Mesothelial cell of epicardium (in vitro differentiated cells): ENCODE measurements around the gene ACVR1. TPM values are rescaled to one million over a fixed set of nuclear protein-coding genes. Genes with fewer than 3 reads are reported as not detected.
"Not testable (repeated sequence)": the region's sequence is repeated elsewhere in the genome, so short reads cannot be mapped to it uniquely, and the experiment has no call there.

Experiments used
- DNase-seq, 2 experiments: peaks; one replicate each; pipeline ENCODE4 v3.0.0; 2021; ENCODE audit warnings: low spot score in 2 of 2; ENCODE audit not compliant: unreplicated experiment in 2 of 2
- H3K27ac Mint-ChIP-seq: 2 replicates; pipeline ENCODE4 v1.8.0; 2021; ENCODE audit warnings: mixed read lengths
- H3K27me3 Mint-ChIP-seq: 2 replicates; pipeline ENCODE4 v1.8.0; 2021; ENCODE audit warnings: low read depth, mixed read lengths
- H3K36me3 Mint-ChIP-seq: 2 replicates; pipeline ENCODE4 v1.8.0; 2021; ENCODE audit warnings: mixed read lengths
- H3K4me1 Mint-ChIP-seq: 2 replicates; pipeline ENCODE4 v1.8.0; 2021; ENCODE audit warnings: mixed read lengths
- H3K4me3 Mint-ChIP-seq: 2 replicates; pipeline ENCODE4 v1.8.0; 2021; ENCODE audit warnings: mild to moderate bottlenecking, moderate library complexity, mixed read lengths
- H3K9me3 Mint-ChIP-seq: 2 replicates; pipeline ENCODE4 v1.8.0; 2021; ENCODE audit warnings: mixed read lengths
- total RNA-seq: library from RNA; stranded (reverse); gene quantifications from 3 replicates; pipeline ENCODE4 v1.2.1, GENCODE V29; 2021
- TF ChIP-seq, protein P1 (sequence below): fragments of 200-600 bp; sonication (generic); IDR thresholded peaks from one replicate; pipeline ENCODE4 v1.5.0; 2021; ENCODE audit warnings: antibody characterized with exemption; ENCODE audit not compliant: unreplicated experiment

Gene ACVR1
- total RNA-seq, 1 donor from 2014 or later: 27.5 TPM

DNA sequence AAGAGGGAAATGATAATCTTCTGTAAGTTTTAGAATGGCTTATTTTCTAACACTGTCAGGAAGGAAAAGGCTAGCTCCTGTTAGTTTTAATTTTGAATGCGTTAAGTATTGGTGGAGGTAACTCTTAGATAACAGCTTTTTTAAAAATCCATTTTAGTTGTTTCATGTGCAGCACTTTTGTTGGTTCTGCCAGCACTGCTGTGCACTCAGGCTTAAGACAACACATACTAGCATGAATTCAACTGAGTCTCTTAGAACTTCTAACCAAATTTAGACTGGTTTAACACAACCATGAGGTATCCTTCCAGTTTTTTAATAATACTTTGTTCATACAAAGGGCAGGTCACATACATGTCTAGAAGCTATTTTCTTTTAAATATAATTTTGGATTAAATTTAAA lies 42.4 kb downstream of the ACVR1 start:
- peaks cover 1% of the 10 kb centered on the region for H3K36me3 Mint-ChIP-seq
- TF ChIP-seq, protein P1, sequence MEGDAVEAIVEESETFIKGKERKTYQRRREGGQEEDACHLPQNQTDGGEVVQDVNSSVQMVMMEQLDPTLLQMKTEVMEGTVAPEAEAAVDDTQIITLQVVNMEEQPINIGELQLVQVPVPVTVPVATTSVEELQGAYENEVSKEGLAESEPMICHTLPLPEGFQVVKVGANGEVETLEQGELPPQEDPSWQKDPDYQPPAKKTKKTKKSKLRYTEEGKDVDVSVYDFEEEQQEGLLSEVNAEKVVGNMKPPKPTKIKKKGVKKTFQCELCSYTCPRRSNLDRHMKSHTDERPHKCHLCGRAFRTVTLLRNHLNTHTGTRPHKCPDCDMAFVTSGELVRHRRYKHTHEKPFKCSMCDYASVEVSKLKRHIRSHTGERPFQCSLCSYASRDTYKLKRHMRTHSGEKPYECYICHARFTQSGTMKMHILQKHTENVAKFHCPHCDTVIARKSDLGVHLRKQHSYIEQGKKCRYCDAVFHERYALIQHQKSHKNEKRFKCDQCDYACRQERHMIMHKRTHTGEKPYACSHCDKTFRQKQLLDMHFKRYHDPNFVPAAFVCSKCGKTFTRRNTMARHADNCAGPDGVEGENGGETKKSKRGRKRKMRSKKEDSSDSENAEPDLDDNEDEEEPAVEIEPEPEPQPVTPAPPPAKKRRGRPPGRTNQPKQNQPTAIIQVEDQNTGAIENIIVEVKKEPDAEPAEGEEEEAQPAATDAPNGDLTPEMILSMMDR: no peak
- H3K9me3 Mint-ChIP-seq: no peaks in the 10 kb centered on the region
- no peaks in the 10 kb centered on the region for H3K27me3 Mint-ChIP-seq
- no peak overlapping the region for H3K27ac Mint-ChIP-seq
- H3K4me1 Mint-ChIP-seq: peaks cover 48% of the 10 kb centered on the region
- no peak for DNase-seq
- H3K4me3 Mint-ChIP-seq: no peak overlapping the region

DNA sequence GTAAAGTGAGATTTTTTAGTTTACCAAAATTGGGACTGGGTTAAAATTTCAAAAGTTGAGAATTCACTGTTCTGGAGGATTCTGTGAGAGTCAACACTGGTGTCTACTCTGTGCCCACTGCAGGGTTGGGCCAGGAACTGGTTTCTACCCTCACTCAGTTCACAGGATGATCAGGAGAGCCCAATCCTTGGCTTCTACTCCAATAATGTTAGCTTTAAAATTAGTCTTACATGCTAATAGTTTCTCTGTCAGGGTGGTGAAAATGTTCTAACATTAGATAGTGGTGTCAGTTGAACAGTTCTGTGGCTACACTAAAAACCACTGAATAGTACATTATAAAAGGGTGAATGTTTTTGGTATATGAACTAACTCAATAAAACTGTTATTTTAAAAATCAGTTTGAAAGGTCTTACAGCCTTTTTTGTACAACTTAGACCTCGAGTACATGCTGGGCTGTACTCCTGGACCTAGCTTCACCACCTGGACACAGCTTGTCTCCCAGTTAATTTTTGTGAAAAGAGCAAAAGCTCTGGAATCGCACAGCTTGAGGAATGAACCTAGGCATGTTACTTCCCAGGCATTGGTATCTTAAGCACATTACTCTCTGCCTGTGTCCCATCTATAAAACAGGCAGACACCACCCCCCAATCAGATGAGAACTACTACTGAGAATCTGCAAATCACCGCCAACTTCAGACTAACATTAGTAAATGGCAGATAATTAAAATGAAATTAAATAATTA lies 44.4 kb downstream of the ACVR1 start:
- Mint-ChIP-seq H3K4me1 (peaks cover 30% of the 10 kb centered on the region), H3K9me3 (no peaks in the 10 kb centered on the region), H3K4me3 (no peak overlapping the region), H3K27ac (peak overlapping the region; percentile 78), H3K27me3 (no peaks in the 10 kb centered on the region), H3K36me3 (peaks cover 1% of the 10 kb centered on the region)
- TF ChIP-seq, protein P1: no peak
- DNase-seq: no peak

DNA sequence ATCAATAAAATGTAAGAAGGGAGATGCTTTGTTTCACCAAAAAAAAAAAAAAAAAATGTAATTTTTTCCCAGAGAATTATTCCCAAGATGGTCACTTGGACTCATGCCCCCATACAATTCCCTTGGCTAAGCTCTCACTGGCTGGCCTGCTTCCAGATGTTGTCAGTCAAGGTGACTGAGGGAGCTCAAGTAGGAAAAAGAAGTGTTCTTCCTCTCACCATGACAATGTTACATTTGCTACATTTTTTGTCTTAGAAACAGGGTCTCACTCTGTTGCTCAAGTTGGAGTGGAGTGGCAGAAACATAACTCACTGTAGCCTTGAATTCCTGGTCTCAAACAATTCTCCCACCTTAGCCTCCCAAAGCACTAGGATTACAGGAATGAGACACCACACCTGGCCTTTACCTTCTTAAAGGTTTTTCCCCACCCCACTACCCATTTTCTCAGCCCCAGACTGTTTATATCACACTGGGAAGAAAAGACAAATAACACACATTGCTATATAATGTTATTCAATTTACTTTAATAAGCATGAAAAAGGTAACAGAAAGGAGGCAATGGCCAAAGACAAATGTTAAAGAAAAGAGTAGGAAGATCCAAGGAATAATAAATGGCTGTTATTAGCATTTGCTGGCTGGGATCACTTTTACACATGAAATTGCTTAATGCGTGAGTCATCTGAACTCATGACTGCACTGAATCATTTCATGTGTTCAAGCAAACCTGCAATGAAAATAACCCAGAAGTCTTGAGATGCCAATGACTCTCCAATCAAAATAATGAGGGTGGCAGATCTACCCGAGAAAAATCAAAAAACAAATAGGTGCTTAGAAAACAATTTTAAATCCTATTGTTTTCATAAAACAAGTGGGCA lies 45.2 kb downstream of the ACVR1 start:
- peaks cover 1% of the 10 kb centered on the region for H3K36me3 Mint-ChIP-seq
- peak overlapping the region; percentile 78 for H3K27ac Mint-ChIP-seq
- TF ChIP-seq, protein P1: no peak
- no peak for DNase-seq
- no peak overlapping the region for H3K4me3 Mint-ChIP-seq
- H3K4me1 Mint-ChIP-seq: peaks cover 25% of the 10 kb centered on the region
- H3K9me3 Mint-ChIP-seq: no peaks in the 10 kb centered on the region
- no peaks in the 10 kb centered on the region for H3K27me3 Mint-ChIP-seq

DNA sequence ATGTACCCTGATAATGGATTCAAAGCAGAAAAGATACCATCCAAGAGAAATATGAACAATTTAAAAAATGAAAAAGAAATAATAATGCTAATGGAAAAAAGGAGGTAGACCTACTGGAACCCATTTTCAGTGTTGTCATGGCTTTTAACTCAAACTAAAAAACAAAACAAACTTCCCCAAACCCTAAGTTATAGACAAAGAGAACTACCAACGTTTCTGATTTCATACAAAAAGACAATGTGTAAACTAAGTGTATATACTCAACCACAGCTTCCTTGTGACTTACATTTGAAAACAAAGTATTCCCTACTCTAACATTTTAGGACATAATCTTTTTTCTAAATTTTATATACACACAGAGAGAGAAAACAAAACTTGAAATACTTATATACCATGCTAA lies 45.9 kb downstream of the ACVR1 start:
- no peaks in the 10 kb centered on the region for H3K9me3 Mint-ChIP-seq
- no peak overlapping the region for H3K4me3 Mint-ChIP-seq
- H3K36me3 Mint-ChIP-seq: peaks cover 4% of the 10 kb centered on the region
- no peaks in the 10 kb centered on the region for H3K27me3 Mint-ChIP-seq
- TF ChIP-seq, protein P1: no peak
- H3K4me1 Mint-ChIP-seq: peaks cover 31% of the 10 kb centered on the region
- DNase-seq: no peak
- peak overlapping the region; percentile 56 for H3K27ac Mint-ChIP-seq

DNA sequence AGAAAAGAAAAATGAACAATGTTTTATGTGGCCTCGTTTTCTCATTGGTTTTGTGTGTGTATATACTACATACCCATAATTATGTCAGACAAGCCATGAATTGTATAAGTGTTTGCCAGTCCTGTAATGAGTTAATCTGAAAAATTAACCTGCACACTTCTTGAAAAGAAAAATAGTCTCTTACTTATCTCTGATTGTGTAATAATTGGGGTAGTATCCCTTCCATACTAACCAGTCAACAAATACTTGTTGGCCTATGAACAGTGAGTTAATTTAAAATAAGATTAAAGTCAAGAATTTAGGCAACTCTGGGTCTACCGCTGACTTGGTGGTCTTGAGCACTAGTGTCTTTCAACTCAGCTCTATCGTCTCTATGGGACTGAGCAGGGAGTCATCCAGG lies 48.8 kb downstream of the ACVR1 start:
- no peaks in the 10 kb centered on the region for H3K9me3 Mint-ChIP-seq
- no peaks in the 10 kb centered on the region for H3K27me3 Mint-ChIP-seq
- TF ChIP-seq, protein P1: no peak
- H3K36me3 Mint-ChIP-seq: peaks cover 7% of the 10 kb centered on the region
- H3K4me1 Mint-ChIP-seq: peaks cover 30% of the 10 kb centered on the region
- DNase-seq: no peak
- H3K4me3 Mint-ChIP-seq: no peak overlapping the region
- no peak overlapping the region for H3K27ac Mint-ChIP-seq

DNA sequence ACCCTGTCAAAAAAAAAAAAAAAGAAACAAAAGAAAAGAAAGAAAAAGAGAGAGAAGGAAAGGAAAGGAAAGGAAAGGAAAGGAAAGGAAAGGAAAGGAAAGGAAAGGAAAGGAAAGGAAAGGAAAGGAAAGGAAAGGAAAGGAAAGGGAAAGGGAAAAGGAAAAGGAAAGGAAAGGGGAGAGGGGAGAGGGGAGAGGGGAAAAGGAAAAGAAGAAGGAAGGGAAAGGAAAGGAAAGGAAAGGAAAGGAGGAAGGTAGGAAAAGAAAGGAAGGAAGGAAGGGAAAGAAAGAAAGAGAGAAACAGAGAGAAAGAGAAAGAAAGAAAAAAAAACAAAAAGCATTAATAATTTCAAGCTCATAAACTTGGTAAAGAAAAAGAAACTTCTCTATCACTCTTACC lies 49.5 kb downstream of the ACVR1 start:
- peaks cover 23% of the 10 kb centered on the region for H3K4me1 Mint-ChIP-seq
- H3K27ac Mint-ChIP-seq, H3K36me3 Mint-ChIP-seq: not testable (repeated sequence)

More for the DNA sequence above, 49.5 kb downstream of the ACVR1 start:
- H3K27me3 Mint-ChIP-seq, H3K4me3 Mint-ChIP-seq, DNase-seq, H3K9me3 Mint-ChIP-seq: not testable (repeated sequence)
